ENCODE data around the gene ELN. TPM values are rescaled to one million over a fixed set of nuclear protein-coding genes. Genes with fewer than 3 reads are reported as not detected.

Gene ELN
- total RNA-seq, 1 experiment from 2014 or later, result 0.37 TPM

DNA sequence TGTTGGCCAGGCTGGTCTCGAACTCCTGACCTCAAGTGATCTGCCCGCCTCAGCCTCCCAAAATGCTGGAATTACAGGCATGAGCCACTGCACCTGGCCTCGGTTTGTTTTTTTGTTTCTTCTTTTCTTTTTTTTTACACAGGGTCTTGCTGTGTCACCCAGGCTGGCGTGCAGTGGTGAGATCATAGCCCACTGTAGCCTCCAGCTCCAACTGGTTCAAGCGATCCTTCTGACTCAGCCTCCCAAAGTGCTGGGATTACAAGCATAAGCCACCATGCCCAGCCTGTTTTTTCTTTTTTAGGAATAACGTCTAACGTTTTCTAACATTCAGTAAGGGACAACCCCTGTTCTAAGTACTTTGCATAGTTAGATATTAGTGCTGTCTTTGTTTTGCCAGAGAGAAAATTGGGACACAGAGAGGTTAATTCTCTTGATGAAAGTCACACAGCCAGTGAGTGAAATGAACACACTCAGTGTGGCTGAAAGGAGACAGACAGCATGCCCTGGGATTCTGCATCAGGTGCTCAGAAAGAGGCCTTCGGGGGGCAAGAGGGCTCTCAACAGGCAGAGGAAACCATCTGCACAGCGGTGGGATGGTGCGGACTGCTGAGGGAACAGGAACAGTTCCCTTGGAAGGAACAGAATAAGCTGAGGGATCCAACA lies 59.9 kb downstream of the ELN start:
- no peak overlapping the region for H3K4me2 ChIP-seq (ENCODE audit: insufficient read depth, insufficient read length, low read length)
- no peak overlapping the region for H3K23ac ChIP-seq (ENCODE audit: insufficient read length, low read depth, low read length)
- H2BK5ac ChIP-seq (ENCODE audit: insufficient read length, low read length), result no peak overlapping the region
- peaks cover 7% of the 10 kb centered on the region for H3K23me2 ChIP-seq (ENCODE audit: insufficient read length, low read depth, low read length, poor library complexity, severe bottlenecking)
- no peaks in the 10 kb centered on the region for H3K27me3 ChIP-seq (ENCODE audit: insufficient read depth, low read length)
- H4K8ac ChIP-seq (replicated peaks; ENCODE audit: insufficient read length, low read depth, low read length), result no peak overlapping the region
- no peak for DNase-seq
- Mint-ChIP-seq H3K27me3 (ENCODE audit: low read depth) (no peaks in the 10 kb centered on the region), H3K36me3 (ENCODE audit: insufficient read depth in 1 of 3, low read depth in 3 of 3) (peaks cover 30 to 42% (median 42%) of the 10 kb centered on the region in 3 experiments), H3K27ac (no peak overlapping the region; a peak in 1 of 7 replicates), H3K4me3 (no peak overlapping the region), H3K4me1 (peaks cover 16 to 23% of the 10 kb centered on the region in 2 experiments), H3K9me3 (no peaks in the 10 kb centered on the region)
- peaks cover 2% of the 10 kb centered on the region; the same call in 1 of the 2 replicates for H3K4me1 ChIP-seq (ENCODE audit: insufficient read depth, low read length)
- H3K9ac ChIP-seq (ENCODE audit: extremely low read depth, insufficient read length, low read length), result no peak overlapping the region
- TF ChIP-seq, protein P1, sequence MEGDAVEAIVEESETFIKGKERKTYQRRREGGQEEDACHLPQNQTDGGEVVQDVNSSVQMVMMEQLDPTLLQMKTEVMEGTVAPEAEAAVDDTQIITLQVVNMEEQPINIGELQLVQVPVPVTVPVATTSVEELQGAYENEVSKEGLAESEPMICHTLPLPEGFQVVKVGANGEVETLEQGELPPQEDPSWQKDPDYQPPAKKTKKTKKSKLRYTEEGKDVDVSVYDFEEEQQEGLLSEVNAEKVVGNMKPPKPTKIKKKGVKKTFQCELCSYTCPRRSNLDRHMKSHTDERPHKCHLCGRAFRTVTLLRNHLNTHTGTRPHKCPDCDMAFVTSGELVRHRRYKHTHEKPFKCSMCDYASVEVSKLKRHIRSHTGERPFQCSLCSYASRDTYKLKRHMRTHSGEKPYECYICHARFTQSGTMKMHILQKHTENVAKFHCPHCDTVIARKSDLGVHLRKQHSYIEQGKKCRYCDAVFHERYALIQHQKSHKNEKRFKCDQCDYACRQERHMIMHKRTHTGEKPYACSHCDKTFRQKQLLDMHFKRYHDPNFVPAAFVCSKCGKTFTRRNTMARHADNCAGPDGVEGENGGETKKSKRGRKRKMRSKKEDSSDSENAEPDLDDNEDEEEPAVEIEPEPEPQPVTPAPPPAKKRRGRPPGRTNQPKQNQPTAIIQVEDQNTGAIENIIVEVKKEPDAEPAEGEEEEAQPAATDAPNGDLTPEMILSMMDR (conservative IDR thresholded peaks at IDR 0.05), result no peak
- H2AK5ac ChIP-seq (ENCODE audit: insufficient read length, low read length), result no peak overlapping the region
- H3K27ac ChIP-seq (ENCODE audit: insufficient read length, low read depth, low read length), result no peak overlapping the region
- H3K9me3 ChIP-seq (ENCODE audit: control insufficient read depth, low read depth, low read length), result no peaks in the 10 kb centered on the region
- no peak overlapping the region for H2BK15ac ChIP-seq (ENCODE audit: low read depth, low read length)
- H3K79me1 ChIP-seq (ENCODE audit: insufficient read depth, low read depth, low read length, poor library complexity, severe bottlenecking), result no peaks in the 10 kb centered on the region
- no peak overlapping the region for H4K91ac ChIP-seq (ENCODE audit: insufficient read length, low read depth, low read length)
- no peak overlapping the region for H2BK120ac ChIP-seq (ENCODE audit: low read depth, low read length, poor library complexity, severe bottlenecking)
- no peaks in the 10 kb centered on the region for H4K20me1 ChIP-seq (ENCODE audit: control insufficient read depth, insufficient read depth, insufficient read length)
- H4K5ac ChIP-seq (ENCODE audit: insufficient read length, low read depth, low read length), result no peak overlapping the region
- H2BK20ac ChIP-seq (ENCODE audit: low read depth, low read length, poor library complexity, severe bottlenecking), result no peak overlapping the region
- H3K14ac ChIP-seq (ENCODE audit: insufficient read depth, low read length), result no peak overlapping the region
- no peak overlapping the region for H3T11ph ChIP-seq (ENCODE audit: low read length)
- WGBS (ENCODE audit: extremely low coverage, insufficient read length, low lambda C conversion rate), result no CpG with 5 or more reads among the region's 10 CpGs
- no peak overlapping the region for H3K4ac ChIP-seq (ENCODE audit: low read depth, low read length)
- H3K56ac ChIP-seq (ENCODE audit: insufficient read length, low read depth, low read length), result no peak overlapping the region
- no peak overlapping the region for H2AFZ ChIP-seq (ENCODE audit: low read length)
- H3K18ac ChIP-seq (ENCODE audit: insufficient read length, low read depth, low read length), result no peak overlapping the region
- no peak overlapping the region for H2BK12ac ChIP-seq (ENCODE audit: insufficient read length, low read depth, low read length)
- no peaks in the 10 kb centered on the region for H3K79me2 ChIP-seq (ENCODE audit: insufficient read depth, low read length)
